ENCODE measurements around the gene CLDN15.

CLDN15 gene

GRCh38 chr7:101243646-101244374, 6.2 kb upstream of the CLDN15 start:
- DNase-seq = no peak

- DNase-seq = no peak
Measured at GRCh38 chr7:101241443-101242349, 4.1 kb upstream of the CLDN15 start.

- DNase-seq = no peak
Measured at GRCh38 chr7:101241015-101241363, 3.4 kb upstream of the CLDN15 start.

DNA sequence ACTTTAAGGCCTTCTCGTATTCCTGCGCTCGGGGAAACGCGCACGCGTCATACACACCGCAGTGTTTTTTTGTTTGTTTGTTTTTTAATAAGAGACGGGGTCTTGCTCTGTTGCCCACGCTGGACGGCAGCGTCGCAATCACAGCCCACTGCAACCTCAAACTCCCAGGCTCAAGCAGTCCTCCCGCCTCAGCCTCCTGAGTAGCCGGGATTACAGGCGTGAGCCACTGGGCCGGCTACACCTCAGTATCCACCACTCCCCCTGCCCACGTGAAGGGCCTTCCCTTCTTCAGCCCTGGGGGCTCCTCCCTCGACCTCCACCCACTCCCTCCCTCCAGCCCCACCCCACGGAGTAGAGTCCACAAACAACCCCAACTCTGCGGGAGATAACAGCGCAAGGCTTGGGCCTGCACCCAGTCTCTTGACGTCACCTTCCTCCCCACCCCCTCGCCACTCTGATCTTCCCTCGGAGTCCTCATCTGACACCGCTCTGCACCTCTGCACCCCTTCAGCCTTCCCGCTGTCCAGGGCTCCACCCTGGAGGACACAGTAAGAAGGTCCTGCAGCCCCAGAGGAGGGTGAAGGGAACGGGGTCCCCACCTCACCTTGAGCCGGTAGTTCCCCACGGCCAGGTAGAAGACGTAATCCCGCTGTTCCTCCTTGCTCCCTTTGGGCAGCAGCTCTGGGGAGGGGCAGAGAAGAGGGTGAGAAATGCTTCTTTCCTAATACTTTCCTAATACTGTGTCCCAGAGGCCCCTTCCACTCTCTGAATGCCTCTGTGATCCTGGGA, 2.8 kb upstream of the CLDN15 start:
- DNase-seq = no peak

DNA sequence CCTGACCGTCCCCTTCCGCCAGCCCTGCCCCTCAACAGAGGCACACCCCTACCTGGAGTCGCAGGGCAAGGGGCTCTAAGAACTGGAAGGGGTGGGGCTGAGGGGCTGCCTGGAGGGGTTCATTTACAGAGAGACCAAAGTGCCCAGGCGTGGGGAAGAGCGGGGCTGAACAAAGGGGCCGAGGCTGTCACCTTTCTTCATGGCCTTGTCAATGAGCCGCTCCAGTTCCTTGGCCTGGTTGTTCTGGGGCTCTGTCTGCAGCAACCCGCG, 2.3 kb upstream of the CLDN15 start:
- DNase-seq = no peak

- no peak for DNase-seq
Measured at GRCh38 chr7:101239191-101239950, 1.8 kb upstream of the CLDN15 start.

- DNase-seq = no peak
Measured at GRCh38 chr7:101238226-101239182, 902 bp upstream of the CLDN15 start.

GRCh38 chr7:101236292-101236835, 1.2 kb downstream of the CLDN15 start:
- no peak for DNase-seq

- DNase-seq = no peak
Measured at GRCh38 chr7:101235522-101235921, 2.1 kb downstream of the CLDN15 start.

- DNase-seq = no peak
Measured at GRCh38 chr7:101235050-101235449, 2.6 kb downstream of the CLDN15 start.

- no peak for DNase-seq
Measured at GRCh38 chr7:101234636-101235035, 3.0 kb downstream of the CLDN15 start.

DNA sequence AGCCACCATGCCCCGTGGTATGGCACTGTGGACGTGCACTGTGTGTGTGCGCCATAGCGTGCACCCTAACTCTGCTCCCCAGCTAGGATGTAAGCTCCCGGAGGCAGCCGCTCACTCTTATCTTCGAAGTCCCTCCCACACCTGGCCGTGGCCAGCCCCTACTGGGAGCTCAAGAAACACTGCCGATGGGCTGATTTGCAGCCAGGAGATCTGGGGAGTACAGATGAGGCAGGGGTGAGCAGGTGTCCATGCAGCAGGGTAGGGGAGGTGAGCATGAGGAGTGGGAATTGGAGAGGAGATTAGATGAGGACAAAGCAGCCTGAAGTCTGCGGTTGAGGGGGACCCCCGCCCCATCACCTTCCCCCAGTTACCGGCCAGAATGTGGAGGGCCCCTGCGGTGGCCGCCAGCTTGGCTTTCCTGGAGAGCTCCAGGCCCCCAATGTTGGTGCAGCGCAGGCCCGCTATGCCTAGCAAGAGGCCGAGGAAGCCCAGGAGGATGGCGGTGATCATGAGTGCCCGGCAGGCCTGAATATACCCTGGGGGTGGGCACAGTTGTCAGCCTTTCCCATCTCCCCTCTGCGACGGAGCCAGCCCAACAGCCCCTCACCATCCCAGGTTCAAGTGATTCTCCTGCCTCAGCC, 3.6 kb downstream of the CLDN15 start:
- DNase-seq = no peak

GRCh38 chr7:101232141-101232850, 5.3 kb downstream of the CLDN15 start:
- DNase-seq = no peak

GRCh38 chr7:101231644-101232043, 6.0 kb downstream of the CLDN15 start:
- no peak for DNase-seq

- DNase-seq = no peak
Measured at GRCh38 chr7:101226721-101227120, 10.9 kb downstream of the CLDN15 start.

GRCh38 chr7:101225650-101226049, 12.0 kb downstream of the CLDN15 start:
- no peak for DNase-seq

- no peak for DNase-seq
Measured at GRCh38 chr7:101223528-101223927, 14.1 kb downstream of the CLDN15 start.

DNA sequence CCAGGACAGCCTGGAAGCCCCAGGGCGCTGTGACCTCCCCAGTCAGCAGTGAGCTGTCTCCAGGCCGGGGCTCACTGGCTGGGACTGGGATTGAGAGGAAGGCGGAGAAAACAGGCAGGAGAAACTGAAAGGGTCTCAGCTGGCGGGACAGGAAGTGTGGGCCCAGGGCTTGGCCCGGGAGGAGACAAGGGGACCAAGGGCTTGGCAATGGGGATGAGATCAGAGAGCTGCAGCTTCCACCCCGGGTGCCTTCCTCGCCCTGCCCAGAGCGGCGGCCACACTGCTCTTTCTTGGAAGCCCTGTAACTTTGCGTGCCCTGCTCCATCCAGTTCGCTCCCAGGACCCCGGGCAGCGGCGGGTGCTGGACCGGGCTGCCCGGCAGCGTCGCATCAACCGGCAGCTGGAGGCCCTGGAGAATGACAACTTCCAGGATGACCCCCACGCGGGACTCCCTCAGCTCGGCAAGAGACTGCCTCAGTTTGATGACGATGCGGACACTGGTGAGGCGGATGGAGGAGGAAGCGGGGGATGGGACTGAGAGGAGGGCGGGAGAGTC, 15.2 kb downstream of the CLDN15 start:
- no peak for DNase-seq

DNA sequence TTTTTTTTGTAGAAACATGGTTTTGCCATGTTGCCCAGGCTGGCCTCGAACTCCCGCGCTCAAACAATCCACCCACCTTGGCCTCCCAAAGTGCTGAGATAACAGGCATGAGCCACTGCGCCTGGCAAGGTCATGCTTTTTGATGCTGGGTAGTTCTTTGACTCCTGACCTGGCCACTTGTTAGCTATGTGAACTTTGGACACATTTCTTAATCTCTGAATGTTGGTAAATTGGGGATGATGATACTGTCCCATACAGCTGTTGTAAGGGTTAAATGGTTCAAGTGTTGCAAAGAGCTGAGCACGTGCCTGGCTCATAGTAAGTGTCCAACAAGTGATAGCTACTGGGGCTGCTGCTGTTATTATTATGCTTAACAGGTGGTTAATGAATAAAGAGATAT, 17.3 kb downstream of the CLDN15 start:
- DNase-seq = no peak

Data from stimulated activated CD4-positive, alpha-beta T cell treated with anti-CD3 and anti-CD28 coated beads, Interleukin-4, amount 100 ng/mL, for 24 hours (primary cell).